Measurements from ENCODE around the gene SAP25.
A peak's percentile ranks its signal among the peaks of the same experiment; 100 is the strongest.

DNA sequence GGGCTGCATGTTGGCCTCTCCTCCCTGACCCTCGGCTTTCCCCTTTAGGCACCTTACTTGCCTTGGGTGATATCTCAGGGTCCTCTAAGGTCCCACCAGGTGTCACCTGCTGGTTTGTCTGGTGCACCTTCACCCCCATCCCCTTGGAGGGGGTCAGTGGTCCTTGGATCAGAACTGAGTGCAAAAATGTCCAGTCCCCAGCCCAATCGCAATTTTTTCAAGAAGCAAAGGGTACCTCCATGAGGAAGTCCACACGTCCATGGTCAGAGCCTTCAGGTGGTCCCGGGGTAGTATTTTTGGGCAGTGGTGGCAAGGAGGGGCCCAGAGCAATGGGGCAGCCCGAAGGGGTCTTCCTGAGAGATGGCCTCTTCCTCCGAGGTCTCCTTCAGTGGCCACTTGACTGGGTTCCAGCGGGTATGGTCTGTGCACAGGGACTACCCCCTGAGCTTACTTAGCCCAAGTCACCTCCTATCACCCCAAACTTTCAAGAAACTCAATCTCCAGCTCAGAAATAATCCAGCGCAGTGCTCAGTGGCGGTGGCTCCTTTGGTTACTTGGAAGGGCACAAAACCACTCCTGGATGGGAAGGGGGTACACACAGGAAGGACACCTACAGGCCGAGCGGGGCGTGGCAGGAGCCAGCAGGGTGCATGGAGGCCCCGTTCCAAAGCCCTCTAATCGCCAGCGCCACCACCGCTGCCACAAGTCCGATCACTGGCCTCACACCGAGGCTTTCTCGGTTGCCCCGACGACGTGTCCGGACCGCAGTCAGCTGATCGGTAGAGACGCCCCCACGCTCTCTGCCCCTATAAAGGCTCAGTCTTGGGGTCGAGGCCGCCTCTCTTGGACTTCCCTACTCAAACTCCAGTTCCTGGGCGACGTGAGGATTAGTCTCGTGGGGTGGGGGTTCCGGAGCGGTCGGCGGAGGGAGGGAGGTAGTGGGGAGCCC, 4.5 kb downstream of the SAP25 start:
- TF ChIP-seq, protein P1, sequence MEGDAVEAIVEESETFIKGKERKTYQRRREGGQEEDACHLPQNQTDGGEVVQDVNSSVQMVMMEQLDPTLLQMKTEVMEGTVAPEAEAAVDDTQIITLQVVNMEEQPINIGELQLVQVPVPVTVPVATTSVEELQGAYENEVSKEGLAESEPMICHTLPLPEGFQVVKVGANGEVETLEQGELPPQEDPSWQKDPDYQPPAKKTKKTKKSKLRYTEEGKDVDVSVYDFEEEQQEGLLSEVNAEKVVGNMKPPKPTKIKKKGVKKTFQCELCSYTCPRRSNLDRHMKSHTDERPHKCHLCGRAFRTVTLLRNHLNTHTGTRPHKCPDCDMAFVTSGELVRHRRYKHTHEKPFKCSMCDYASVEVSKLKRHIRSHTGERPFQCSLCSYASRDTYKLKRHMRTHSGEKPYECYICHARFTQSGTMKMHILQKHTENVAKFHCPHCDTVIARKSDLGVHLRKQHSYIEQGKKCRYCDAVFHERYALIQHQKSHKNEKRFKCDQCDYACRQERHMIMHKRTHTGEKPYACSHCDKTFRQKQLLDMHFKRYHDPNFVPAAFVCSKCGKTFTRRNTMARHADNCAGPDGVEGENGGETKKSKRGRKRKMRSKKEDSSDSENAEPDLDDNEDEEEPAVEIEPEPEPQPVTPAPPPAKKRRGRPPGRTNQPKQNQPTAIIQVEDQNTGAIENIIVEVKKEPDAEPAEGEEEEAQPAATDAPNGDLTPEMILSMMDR (IDR thresholded peaks at IDR 0.05 in 8 of 11, conservative IDR thresholded peaks at IDR 0.05 in 3 of 11): peak in 7 of 11 experiments; percentile 37 to 62 (median 58)
- TF ChIP-seq POLR2A (IDR thresholded peaks at IDR 0.05): no peak
